Measurements from ENCODE around the gene BRME1. TPM values are rescaled to one million over a fixed set of nuclear protein-coding genes. Genes with fewer than 3 reads are reported as not detected.

Gene BRME1
- total RNA-seq, 1 experiment from 2014 or later = 6.7 TPM

- H3K36me3 Mint-ChIP-seq (ENCODE audit: insufficient read depth in 1 of 3, low read depth in 3 of 3) = no peaks in the 10 kb centered on the region; a peak in 2 of 7 replicates
- H4K5ac ChIP-seq (ENCODE audit: insufficient read length, low read depth, low read length) = no peak overlapping the region
- H3K4me1 ChIP-seq (ENCODE audit: insufficient read depth, low read length) = peaks cover 2% of the 10 kb centered on the region; the same call in 1 of the 2 replicates
- no peak overlapping the region for H2AFZ ChIP-seq (ENCODE audit: low read length)
- no CpG with 5 or more reads among the region's 7 CpGs for WGBS (ENCODE audit: extremely low coverage, insufficient read length, low lambda C conversion rate)
- no peaks in the 10 kb centered on the region for H3K9me3 ChIP-seq (ENCODE audit: control insufficient read depth, low read depth, low read length)
- H3K4me3 Mint-ChIP-seq = peak overlapping the region in 1 of 2 experiments; percentile 92; a peak in 2 of 5 replicates
- H2BK5ac ChIP-seq (ENCODE audit: insufficient read length, low read length) = no peak overlapping the region
- H3K23me2 ChIP-seq (ENCODE audit: insufficient read length, low read depth, low read length, poor library complexity, severe bottlenecking) = peaks cover 15% of the 10 kb centered on the region
- H3K27ac ChIP-seq (ENCODE audit: insufficient read length, low read depth, low read length) = no peak overlapping the region
- H3K4me1 Mint-ChIP-seq = peaks cover 32 to 54% of the 10 kb centered on the region in 2 experiments
- H3K79me2 ChIP-seq (ENCODE audit: insufficient read depth, low read length) = no peaks in the 10 kb centered on the region; the same call in 1 of the 2 replicates
- no peak overlapping the region for H4K8ac ChIP-seq (replicated peaks; ENCODE audit: insufficient read length, low read depth, low read length)
- H3K14ac ChIP-seq (ENCODE audit: insufficient read depth, low read length) = 0 out of 2 replicates have a peak overlapping the region, but pooled peaks have one; percentile 63
- H3K27me3 ChIP-seq (ENCODE audit: insufficient read depth, low read length) = no peaks in the 10 kb centered on the region
- H3K79me1 ChIP-seq (ENCODE audit: insufficient read depth, low read depth, low read length, poor library complexity, severe bottlenecking) = no peaks in the 10 kb centered on the region
- H2BK20ac ChIP-seq (ENCODE audit: low read depth, low read length, poor library complexity, severe bottlenecking) = no peak overlapping the region
- DNase-seq = no peak
- H3K4ac ChIP-seq (ENCODE audit: low read depth, low read length) = no peak overlapping the region
- TF ChIP-seq, protein P1, sequence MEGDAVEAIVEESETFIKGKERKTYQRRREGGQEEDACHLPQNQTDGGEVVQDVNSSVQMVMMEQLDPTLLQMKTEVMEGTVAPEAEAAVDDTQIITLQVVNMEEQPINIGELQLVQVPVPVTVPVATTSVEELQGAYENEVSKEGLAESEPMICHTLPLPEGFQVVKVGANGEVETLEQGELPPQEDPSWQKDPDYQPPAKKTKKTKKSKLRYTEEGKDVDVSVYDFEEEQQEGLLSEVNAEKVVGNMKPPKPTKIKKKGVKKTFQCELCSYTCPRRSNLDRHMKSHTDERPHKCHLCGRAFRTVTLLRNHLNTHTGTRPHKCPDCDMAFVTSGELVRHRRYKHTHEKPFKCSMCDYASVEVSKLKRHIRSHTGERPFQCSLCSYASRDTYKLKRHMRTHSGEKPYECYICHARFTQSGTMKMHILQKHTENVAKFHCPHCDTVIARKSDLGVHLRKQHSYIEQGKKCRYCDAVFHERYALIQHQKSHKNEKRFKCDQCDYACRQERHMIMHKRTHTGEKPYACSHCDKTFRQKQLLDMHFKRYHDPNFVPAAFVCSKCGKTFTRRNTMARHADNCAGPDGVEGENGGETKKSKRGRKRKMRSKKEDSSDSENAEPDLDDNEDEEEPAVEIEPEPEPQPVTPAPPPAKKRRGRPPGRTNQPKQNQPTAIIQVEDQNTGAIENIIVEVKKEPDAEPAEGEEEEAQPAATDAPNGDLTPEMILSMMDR (conservative IDR thresholded peaks at IDR 0.05) = no peak
- H2BK15ac ChIP-seq (ENCODE audit: low read depth, low read length) = no peak overlapping the region
- no peak overlapping the region for H3K27ac Mint-ChIP-seq
- H3K9me3 Mint-ChIP-seq = no peaks in the 10 kb centered on the region; a peak in 1 of 5 replicates
- H2AK5ac ChIP-seq (ENCODE audit: insufficient read length, low read length) = no peak overlapping the region
- H3K18ac ChIP-seq (ENCODE audit: insufficient read length, low read depth, low read length) = peak overlapping the region; percentile 61
- H3K9ac ChIP-seq (ENCODE audit: extremely low read depth, insufficient read length, low read length) = no peak overlapping the region
- no peak overlapping the region for H3K56ac ChIP-seq (ENCODE audit: insufficient read length, low read depth, low read length)
- no peaks in the 10 kb centered on the region for H4K20me1 ChIP-seq (ENCODE audit: control insufficient read depth, insufficient read depth, insufficient read length)
- H3K4me2 ChIP-seq (ENCODE audit: insufficient read depth, insufficient read length, low read length) = no peak overlapping the region
- H2BK120ac ChIP-seq (ENCODE audit: low read depth, low read length, poor library complexity, severe bottlenecking) = no peak overlapping the region
- H3K23ac ChIP-seq (ENCODE audit: insufficient read length, low read depth, low read length) = no peak overlapping the region
- peak overlapping the region; percentile 15 for H4K91ac ChIP-seq (ENCODE audit: insufficient read length, low read depth, low read length)
- no peaks in the 10 kb centered on the region for H3K27me3 Mint-ChIP-seq (ENCODE audit: low read depth)
- no peak overlapping the region for H3T11ph ChIP-seq (ENCODE audit: low read length)
- H2BK12ac ChIP-seq (ENCODE audit: insufficient read length, low read depth, low read length) = no peak overlapping the region
These were observed 61.7 kb downstream of the BRME1 start for GRCh38 chr19:13844130-13844631.
